Neuronal stem cell (in vitro differentiated cells): ENCODE measurements around the gene SORBS1.

ENCODE experiments used
- DNase-seq: peaks from one replicate; pipeline ENCODE4 v3.0.0-alpha.2; 2013; ENCODE audit warnings: low spot score
- H2AFZ ChIP-seq: one replicate; pipeline ENCODE4 v1.6.1; 2013; ENCODE audit warnings: mild to moderate bottlenecking, low read length, inconsistent platforms
- H2AK5ac ChIP-seq: 2 replicates; pipeline ENCODE4 v1.6.1; 2013; ENCODE audit warnings: low read depth, mild to moderate bottlenecking, inconsistent platforms, low read length, moderate library complexity, mixed read lengths
- H2BK120ac ChIP-seq: 2 replicates; pipeline ENCODE4 v1.6.1; 2013; ENCODE audit warnings: low read depth, mild to moderate bottlenecking, inconsistent platforms, low read length, moderate library complexity, mixed read lengths
- H2BK12ac ChIP-seq: one replicate; pipeline ENCODE4 v1.6.1; 2013; ENCODE audit warnings: low read length, inconsistent platforms
- H2BK15ac ChIP-seq: 2 replicates; pipeline ENCODE4 v1.6.1; 2013; ENCODE audit warnings: mild to moderate bottlenecking, low read length, inconsistent platforms, mixed read lengths
- H2BK5ac ChIP-seq: one replicate; pipeline ENCODE4 v1.6.1; 2013; ENCODE audit warnings: inconsistent platforms, mild to moderate bottlenecking, low read length, moderate library complexity
- H3K14ac ChIP-seq: one replicate; pipeline ENCODE4 v1.6.1; 2013; ENCODE audit warnings: low read length, inconsistent platforms
- H3K18ac ChIP-seq: 2 replicates; pipeline ENCODE4 v1.6.1; 2013; ENCODE audit warnings: low read length, inconsistent platforms
- H3K23ac ChIP-seq: 2 replicates; pipeline ENCODE4 v1.6.1; 2013; ENCODE audit warnings: low read depth, mild to moderate bottlenecking, mixed read lengths, low read length, inconsistent platforms; ENCODE audit not compliant: poor library complexity
- H3K27ac ChIP-seq: replicated peaks from 3 replicates; pipeline ENCODE4 v1.5.1; 2013; ENCODE audit warnings: low read length, inconsistent platforms
- H3K27me3 ChIP-seq, 3 experiments: 2 replicates each; pipeline ENCODE4 v1.6.1; 2013; ENCODE audit warnings: low read length in 3 of 3, mild to moderate bottlenecking in 2 of 3, inconsistent platforms in 1 of 3, low read depth in 1 of 3, mixed read lengths in 1 of 3, moderate library complexity in 1 of 3; ENCODE audit not compliant: control insufficient read depth in 3 of 3, insufficient read depth in 3 of 3
- H3K36me3 ChIP-seq, 2 donors: replicated peaks in 1 of 2; 2 replicates each; pipeline ENCODE4 v1.6.1; 2013; ENCODE audit warnings: low read length in 2 of 2; ENCODE audit not compliant: control insufficient read depth in 2 of 2, insufficient read depth in 2 of 2
- H3K4ac ChIP-seq: 2 replicates; pipeline ENCODE4 v1.6.1; 2013; ENCODE audit warnings: inconsistent platforms, mild to moderate bottlenecking, low read length, moderate library complexity
- H3K4me1 ChIP-seq, 2 donors: 1 replicate in 1 of 2; 2 replicates in 1 of 2; pipeline ENCODE4 v1.6.1; 2013; ENCODE audit warnings: low read length in 2 of 2, low read depth in 1 of 2; ENCODE audit not compliant: control insufficient read depth in 2 of 2, insufficient read depth in 1 of 2
- H3K4me2 ChIP-seq: one replicate; pipeline ENCODE4 v1.6.1; 2013; ENCODE audit warnings: mild to moderate bottlenecking, low read length, inconsistent platforms; ENCODE audit not compliant: insufficient read depth, poor library complexity, severe bottlenecking
- H3K4me3 ChIP-seq, 2 donors: 2 replicates each; pipeline ENCODE4 v1.5.1; 2013; ENCODE audit warnings: low read length in 2 of 2, mild to moderate bottlenecking in 2 of 2, inconsistent platforms in 1 of 2, moderate library complexity in 1 of 2
- H3K79me1 ChIP-seq: one replicate; pipeline ENCODE4 v1.6.1; 2013; ENCODE audit warnings: low read depth, mild to moderate bottlenecking, inconsistent platforms, low read length, moderate library complexity
- H3K9ac ChIP-seq: one replicate; pipeline ENCODE4 v1.6.1; 2013; ENCODE audit warnings: mild to moderate bottlenecking, low read depth, low read length, inconsistent platforms; ENCODE audit not compliant: poor library complexity
- H3K9me3 ChIP-seq, 2 donors: replicated peaks in 1 of 2; 2 replicates each; pipeline versions ENCODE3 to v1.6.1; 2013; ENCODE audit warnings: low read length in 2 of 2, mild to moderate bottlenecking in 2 of 2, inconsistent platforms in 1 of 2, low read depth in 1 of 2, mixed read lengths in 1 of 2, moderate library complexity in 1 of 2; ENCODE audit not compliant: control insufficient read depth in 2 of 2, insufficient read depth in 1 of 2
- H4K8ac ChIP-seq: one replicate; pipeline ENCODE4 v1.6.1; 2013; ENCODE audit warnings: low read depth, mild to moderate bottlenecking, inconsistent platforms, low read length, moderate library complexity
- H4K91ac ChIP-seq: one replicate; pipeline ENCODE4 v1.6.1; 2013; ENCODE audit warnings: low read length, low read depth, mild to moderate bottlenecking, inconsistent platforms; ENCODE audit not compliant: poor library complexity
- WGBS, 2 donors: extraction: QIAGEN DNeasy Blood & Tissue Kit; methylation state at CpG; one replicate each; pipeline ENCODE4 v1.1.7; 2013; ENCODE audit warnings: missing lambda C conversion rate in 2 of 2, mixed read lengths in 1 of 2; ENCODE audit not compliant: insufficient read length in 2 of 2, insufficient replicate concordance in 1 of 2; ENCODE audit errors: extremely low coverage in 2 of 2; 5-methylcytosine and 5-hydroxymethylcytosine counted together

The SORBS1 gene

GRCh38 chr10:95291365-95292039 lies 269.7 kb downstream of the SORBS1 start:
- H3K9me3 ChIP-seq, result no peaks in the 10 kb centered on the region
- DNase-seq, result no peak
- peak overlapping the region; percentile 94 for H2AFZ ChIP-seq
- peak overlapping the region; percentile 14 for H3K4ac ChIP-seq
- H3K27me3 ChIP-seq, result peaks cover 2 to 83% (median 30%) of the 10 kb centered on the region in 3 experiments
- no peak overlapping the region for H2BK120ac ChIP-seq
- no peak overlapping the region for H4K8ac ChIP-seq
- peak overlapping the region; percentile 24 for H2BK15ac ChIP-seq
- no peak overlapping the region for H3K14ac ChIP-seq
- H2BK5ac ChIP-seq, result no peak overlapping the region
- H3K27ac ChIP-seq, result no peak overlapping the region
- WGBS, 2 donors, result no CpG with 5 or more reads among the region's 19 CpGs
- H3K36me3 ChIP-seq, result no peaks in the 10 kb centered on the region
- peak overlapping the region in 1 of 2 donors; percentile 71 for H3K4me3 ChIP-seq
- H3K9ac ChIP-seq, result no peak overlapping the region
- peak overlapping the region; percentile 45 for H3K23ac ChIP-seq
- no peak overlapping the region for H3K18ac ChIP-seq
- H3K79me1 ChIP-seq, result no peaks in the 10 kb centered on the region
- peak overlapping the region; percentile 54 for H2AK5ac ChIP-seq
- H3K4me2 ChIP-seq, result peak overlapping the region; percentile 80
- peaks cover 0 to 10% of the 10 kb centered on the region in 2 donors for H3K4me1 ChIP-seq
- no peak overlapping the region for H2BK12ac ChIP-seq
- H4K91ac ChIP-seq, result no peak overlapping the region

DNA sequence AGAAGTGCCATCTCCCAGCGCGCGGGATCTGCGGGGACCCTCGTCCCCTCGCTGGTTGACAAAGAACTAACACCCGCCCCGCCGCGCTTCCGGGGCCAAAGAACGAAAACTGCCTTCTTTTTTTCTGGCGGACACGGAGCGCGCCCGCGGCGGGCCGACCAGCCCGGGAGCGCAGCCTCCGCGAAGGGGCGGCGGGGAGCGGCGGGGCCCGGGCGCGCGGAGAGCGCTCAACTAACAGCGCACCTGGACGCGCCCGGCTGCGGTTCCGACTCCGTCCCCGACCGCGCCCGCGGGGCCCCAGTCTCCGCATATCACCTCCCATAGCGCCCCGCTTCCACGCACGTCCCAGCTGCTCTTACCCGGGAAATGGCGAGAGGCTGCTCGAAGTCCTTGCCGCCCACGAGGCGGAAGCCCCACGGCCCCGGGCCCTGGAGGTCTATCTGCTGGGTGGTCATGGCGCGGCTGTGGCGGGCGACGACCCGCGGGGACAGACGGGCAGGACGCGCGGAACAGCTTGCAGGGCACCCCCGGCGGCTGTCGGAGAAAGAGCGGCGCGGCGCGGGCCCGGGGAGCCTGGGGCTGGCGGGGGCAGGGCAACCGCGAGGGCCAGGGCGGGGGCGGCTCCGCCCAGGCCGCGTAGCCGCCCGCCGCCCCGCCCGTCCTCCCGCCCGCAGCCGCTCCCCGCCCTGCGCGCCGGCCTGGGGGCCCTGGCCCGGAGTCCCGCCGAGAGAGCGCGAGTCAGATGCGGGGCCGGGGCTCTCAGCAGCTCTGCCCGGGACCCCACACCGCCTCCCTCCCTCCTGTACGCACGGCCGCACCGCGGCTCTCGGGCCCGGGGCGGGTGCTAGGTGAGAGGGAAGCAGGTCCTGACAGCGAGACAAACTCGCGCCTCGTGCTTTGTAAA lies 270.5 kb downstream of the SORBS1 start, which contains the start of gene PDLIM1:
Gene PDLIM1, minus strand, starts transcription at position 543 of the 904 bp plus-strand sequence. Its CDS starts 88 bp downstream, at position 455.
- Histone ChIP-seq H2AK5ac (peak within 1 kb of the TSS; percentile 54), H3K9me3 (no peaks in the 10 kb centered on the region), H4K8ac (no peak within 1 kb of the TSS), H2BK12ac (no peak within 1 kb of the TSS), H2BK15ac (peak within 1 kb of the TSS; percentile 83), H3K18ac (peak within 1 kb of the TSS; percentile 86), H3K9ac (peak within 1 kb of the TSS; percentile 64), H3K4ac (peak within 1 kb of the TSS; percentile 14), H3K4me2 (peak within 1 kb of the TSS; percentile 80), H4K91ac (no peak within 1 kb of the TSS), H3K36me3 (no peaks in the 10 kb centered on the region), H2BK5ac (no peak within 1 kb of the TSS), H3K23ac (peak within 1 kb of the TSS; percentile 45), H3K27me3 (peaks cover 2 to 84% (median 28%) of the 10 kb centered on the region in 3 experiments), H3K27ac (no peak within 1 kb of the TSS), H2BK120ac (peak within 1 kb of the TSS; percentile 64), H3K79me1 (no peaks in the 10 kb centered on the region), H3K14ac (no peak within 1 kb of the TSS), H3K4me1 (peaks cover 0 to 10% of the 10 kb centered on the region in 2 donors), H2AFZ (peak within 1 kb of the TSS; percentile 94), H3K4me3 (peak within 1 kb of the TSS; percentile 47 to 91)
- no CpG with 5 or more reads among the region's 119 CpGs for WGBS, 2 donors
- no peak for DNase-seq

DNA sequence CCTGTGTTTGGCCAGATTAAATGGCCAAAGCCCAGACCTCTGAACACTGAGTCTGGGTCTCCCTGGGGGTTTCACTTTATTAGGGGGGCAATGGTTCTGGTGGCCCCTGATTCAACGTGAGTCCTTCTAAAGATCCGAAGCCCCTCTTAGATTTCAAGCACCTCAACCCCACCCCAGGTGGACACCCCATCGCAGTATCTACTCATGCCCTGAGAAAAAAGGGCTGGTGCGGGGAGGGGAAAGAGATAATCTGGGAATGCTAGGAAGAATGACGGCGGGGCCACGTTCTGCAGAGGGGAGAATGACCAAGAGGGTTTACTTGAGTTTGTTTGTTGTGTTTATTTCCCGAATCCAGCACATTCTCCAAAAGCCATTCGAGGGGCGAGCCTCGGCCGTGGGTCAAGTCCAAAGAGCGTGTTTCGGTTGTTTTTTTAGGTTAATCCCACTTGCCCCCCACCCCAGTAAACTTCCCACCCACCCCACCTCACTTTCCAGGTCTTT lies 271.2 kb downstream of the SORBS1 start:
- no peak overlapping the region for H3K27ac ChIP-seq
- no CpG with 5 or more reads among the region's 14 CpGs for WGBS, 2 donors

More for the DNA sequence above, 271.2 kb downstream of the SORBS1 start:
- H3K9ac ChIP-seq, result peak overlapping the region; percentile 64
- peaks cover 0 to 8% of the 10 kb centered on the region in 2 donors for H3K4me1 ChIP-seq
- peak overlapping the region; percentile 80 for H3K4me2 ChIP-seq
- H2AFZ ChIP-seq, result peak overlapping the region; percentile 94
- H2BK5ac ChIP-seq, result no peak overlapping the region
- no peak overlapping the region for H4K8ac ChIP-seq
- peak overlapping the region; percentile 44 for H3K18ac ChIP-seq
- no peak overlapping the region for H2BK15ac ChIP-seq
- no peak overlapping the region for H3K4ac ChIP-seq
- H2AK5ac ChIP-seq, result no peak overlapping the region
- H3K79me1 ChIP-seq, result no peaks in the 10 kb centered on the region
- H3K4me3 ChIP-seq, result peak overlapping the region; percentile 47 to 91
- H3K9me3 ChIP-seq, result no peaks in the 10 kb centered on the region
- H3K23ac ChIP-seq, result no peak overlapping the region
- H4K91ac ChIP-seq, result no peak overlapping the region
- H3K36me3 ChIP-seq, result no peaks in the 10 kb centered on the region
- peaks cover 2 to 84% (median 25%) of the 10 kb centered on the region in 3 experiments for H3K27me3 ChIP-seq
- no peak overlapping the region for H3K14ac ChIP-seq
- no peak overlapping the region for H2BK12ac ChIP-seq
- no peak overlapping the region for H2BK120ac ChIP-seq
- DNase-seq, result no peak
